Progenitor cell of endocrine pancreas (in vitro differentiated cells): ENCODE data around the gene ARHGAP9. TPM values are rescaled to one million over a fixed set of nuclear protein-coding genes. Genes with fewer than 3 reads are reported as not detected.

ENCODE experiments used
- DNase-seq: peaks from one replicate; pipeline ENCODE4 v3.0.0; 2021; ENCODE audit warnings: low spot score; ENCODE audit not compliant: unreplicated experiment
- H3K27ac Mint-ChIP-seq: 2 replicates; pipeline ENCODE4 v1.8.0; 2021; ENCODE audit warnings: mild to moderate bottlenecking, moderate library complexity, mixed read lengths
- H3K27me3 Mint-ChIP-seq: 2 replicates; pipeline ENCODE4 v1.8.0; 2021; ENCODE audit warnings: mixed read lengths
- H3K36me3 Mint-ChIP-seq: 2 replicates; pipeline ENCODE4 v1.8.0; 2022; ENCODE audit warnings: mixed read lengths; ENCODE audit not compliant: insufficient read depth
- H3K4me1 Mint-ChIP-seq: 2 replicates; pipeline ENCODE4 v1.8.0; 2021; ENCODE audit warnings: low read depth, mixed read lengths
- H3K4me3 Mint-ChIP-seq: 2 replicates; pipeline ENCODE4 v1.8.0; 2021; ENCODE audit warnings: low read depth, mild to moderate bottlenecking, moderate library complexity, mixed read lengths
- H3K9me3 Mint-ChIP-seq: 2 replicates; pipeline ENCODE4 v1.8.0; 2021; ENCODE audit warnings: low read depth, mixed read lengths
- total RNA-seq: library from RNA; stranded (reverse); gene quantifications from 2 replicates; pipeline ENCODE4 v1.2.1, GENCODE V29; 2021
- TF ChIP-seq, protein P1 (sequence below): fragments of 200-600 bp; sonication (generic); IDR thresholded peaks from one replicate; pipeline ENCODE4 v1.5.0; 2021; ENCODE audit warnings: antibody characterized with exemption, mild to moderate bottlenecking; ENCODE audit not compliant: unreplicated experiment

The ARHGAP9 gene
- total RNA-seq, 1 donor from 2014 or later, result 2.8 TPM

- Mint-ChIP-seq H3K9me3 (no peaks in the 10 kb centered on the region), H3K4me1 (peaks cover 12% of the 10 kb centered on the region), H3K27me3 (peaks cover 85% of the 10 kb centered on the region), H3K36me3 (no peaks in the 10 kb centered on the region), H3K4me3 (no peak overlapping the region), H3K27ac (no peak overlapping the region)
- DNase-seq, result no peak
- TF ChIP-seq, protein P1, sequence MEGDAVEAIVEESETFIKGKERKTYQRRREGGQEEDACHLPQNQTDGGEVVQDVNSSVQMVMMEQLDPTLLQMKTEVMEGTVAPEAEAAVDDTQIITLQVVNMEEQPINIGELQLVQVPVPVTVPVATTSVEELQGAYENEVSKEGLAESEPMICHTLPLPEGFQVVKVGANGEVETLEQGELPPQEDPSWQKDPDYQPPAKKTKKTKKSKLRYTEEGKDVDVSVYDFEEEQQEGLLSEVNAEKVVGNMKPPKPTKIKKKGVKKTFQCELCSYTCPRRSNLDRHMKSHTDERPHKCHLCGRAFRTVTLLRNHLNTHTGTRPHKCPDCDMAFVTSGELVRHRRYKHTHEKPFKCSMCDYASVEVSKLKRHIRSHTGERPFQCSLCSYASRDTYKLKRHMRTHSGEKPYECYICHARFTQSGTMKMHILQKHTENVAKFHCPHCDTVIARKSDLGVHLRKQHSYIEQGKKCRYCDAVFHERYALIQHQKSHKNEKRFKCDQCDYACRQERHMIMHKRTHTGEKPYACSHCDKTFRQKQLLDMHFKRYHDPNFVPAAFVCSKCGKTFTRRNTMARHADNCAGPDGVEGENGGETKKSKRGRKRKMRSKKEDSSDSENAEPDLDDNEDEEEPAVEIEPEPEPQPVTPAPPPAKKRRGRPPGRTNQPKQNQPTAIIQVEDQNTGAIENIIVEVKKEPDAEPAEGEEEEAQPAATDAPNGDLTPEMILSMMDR, result no peak
Measured at GRCh38 chr12:57465030-57465746, 14.5 kb downstream of the ARHGAP9 start.

DNA sequence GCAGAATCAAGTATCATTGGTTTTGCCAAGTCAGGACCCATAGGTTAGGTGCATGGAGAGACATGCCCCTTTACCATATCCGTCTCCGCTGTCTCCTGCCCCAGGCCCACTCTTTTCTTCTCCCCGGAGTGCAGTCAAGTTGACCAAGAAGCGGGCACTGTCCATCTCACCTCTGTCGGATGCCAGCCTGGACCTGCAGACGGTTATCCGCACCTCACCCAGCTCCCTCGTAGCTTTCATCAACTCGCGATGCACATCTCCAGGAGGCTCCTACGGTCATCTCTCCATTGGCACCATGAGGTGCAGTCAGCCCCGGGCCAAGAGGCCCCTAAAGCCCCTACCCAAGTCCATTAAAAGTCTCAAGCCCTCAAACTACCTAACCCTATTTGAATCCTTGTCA is 15.1 kb downstream of the ARHGAP9 start:
- peaks cover 12% of the 10 kb centered on the region for H3K4me1 Mint-ChIP-seq
- no peak overlapping the region for H3K4me3 Mint-ChIP-seq
- TF ChIP-seq, protein P1, result no peak
- no peak overlapping the region for H3K27ac Mint-ChIP-seq
- no peaks in the 10 kb centered on the region for H3K36me3 Mint-ChIP-seq
- no peak for DNase-seq
- H3K27me3 Mint-ChIP-seq, result peaks cover 82% of the 10 kb centered on the region
- no peaks in the 10 kb centered on the region for H3K9me3 Mint-ChIP-seq

DNA sequence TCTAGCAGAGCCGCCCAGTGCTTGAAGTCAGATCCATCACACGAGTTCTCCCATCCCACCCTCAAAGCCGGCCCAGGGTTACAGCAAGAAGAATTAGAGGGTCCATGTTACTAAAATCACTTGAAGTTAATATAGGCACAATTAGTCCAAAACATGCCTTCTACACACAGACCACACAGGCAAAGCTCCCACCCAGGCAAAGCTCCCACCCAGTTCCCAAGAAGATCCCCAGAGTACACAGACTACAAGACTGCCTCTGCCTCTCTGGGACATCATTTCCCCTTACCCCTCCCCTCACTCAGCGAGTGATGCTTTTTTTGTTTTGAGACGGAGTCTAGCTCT is 16.8 kb downstream of the ARHGAP9 start:
- H3K4me3 Mint-ChIP-seq, result peak overlapping the region; percentile 74
- H3K9me3 Mint-ChIP-seq, result no peaks in the 10 kb centered on the region
- DNase-seq, result no peak
- no peaks in the 10 kb centered on the region for H3K36me3 Mint-ChIP-seq
- peak overlapping the region; percentile 88 for H3K27ac Mint-ChIP-seq
- peaks cover 19% of the 10 kb centered on the region for H3K4me1 Mint-ChIP-seq
- TF ChIP-seq, protein P1, result no peak
- peaks cover 71% of the 10 kb centered on the region for H3K27me3 Mint-ChIP-seq

DNA sequence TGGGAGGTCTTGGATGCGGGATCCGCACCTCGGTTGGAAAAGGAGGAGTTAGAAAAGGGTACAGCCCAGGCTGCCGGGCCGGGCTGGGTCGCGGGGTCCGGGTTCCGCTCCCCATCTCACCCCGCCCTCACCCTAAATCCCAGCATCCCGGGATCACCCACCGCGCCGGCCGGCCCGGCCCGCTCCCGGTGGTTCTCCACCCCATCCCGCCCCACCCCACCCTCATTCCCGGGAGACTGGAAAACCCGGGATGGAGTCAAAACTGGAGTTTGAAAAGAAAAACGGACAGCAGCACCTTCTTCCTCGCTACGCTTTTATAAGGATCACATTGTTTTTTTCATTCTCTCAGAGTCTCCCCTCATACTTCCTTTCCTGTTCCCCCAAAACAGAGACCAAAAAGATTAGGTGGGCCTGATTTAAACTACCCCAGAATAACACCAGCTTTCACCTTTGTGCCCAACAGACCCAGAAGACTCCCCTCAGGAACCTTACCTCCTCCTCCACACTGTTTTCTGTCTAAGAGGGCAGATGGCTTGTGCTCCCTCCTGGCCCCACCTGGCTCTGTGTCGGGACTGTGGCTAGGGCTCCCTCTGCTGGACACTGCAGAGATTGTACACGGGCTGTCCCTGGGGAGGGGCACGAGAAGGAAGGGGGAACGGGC is 17.3 kb downstream of the ARHGAP9 start:
- Mint-ChIP-seq H3K36me3 (no peaks in the 10 kb centered on the region), H3K4me1 (peaks cover 19% of the 10 kb centered on the region), H3K27ac (peak overlapping the region; percentile 88), H3K4me3 (peak overlapping the region; percentile 74), H3K9me3 (no peaks in the 10 kb centered on the region), H3K27me3 (peaks cover 66% of the 10 kb centered on the region)
- TF ChIP-seq, protein P1, result peak; percentile 96
- DNase-seq, result peak; percentile 89

DNA sequence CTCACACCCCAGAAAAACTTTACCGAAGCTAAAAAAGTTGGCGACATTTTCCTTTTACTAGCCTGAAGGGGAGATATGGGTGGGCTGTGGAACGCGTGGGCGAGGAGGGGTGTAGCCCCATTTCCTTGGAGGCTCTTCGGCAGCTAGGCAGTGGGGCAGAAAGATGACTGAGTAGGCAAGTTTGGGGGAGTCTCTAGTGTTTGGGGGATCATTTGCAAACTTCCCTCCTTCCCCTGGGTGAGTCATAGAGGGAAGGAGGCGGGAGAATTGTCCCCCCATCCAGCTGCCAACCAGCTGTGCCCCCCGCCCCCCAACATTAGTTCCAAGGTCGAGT is 17.8 kb downstream of the ARHGAP9 start:
- Mint-ChIP-seq H3K27me3 (peaks cover 63% of the 10 kb centered on the region), H3K4me3 (peak overlapping the region; percentile 64), H3K27ac (peak overlapping the region; percentile 45), H3K4me1 (peaks cover 19% of the 10 kb centered on the region), H3K36me3 (no peaks in the 10 kb centered on the region), H3K9me3 (no peaks in the 10 kb centered on the region)
- no peak for DNase-seq
- TF ChIP-seq, protein P1, result no peak
